ENCODE results near the gene ZNF526.

GRCh38 chr19:42200116-42200715 is 19.9 kb upstream of the ZNF526 start:
- TF ChIP-seq POLR2A (IDR thresholded peaks at IDR 0.05) (no peak), CTCF (IDR thresholded peaks at IDR 0.05) (no peak), POLR2AphosphoS5 (IDR thresholded peaks at IDR 0.05) (no peak)
